Spleen (tissue), 11 donors: ENCODE results near the gene TMEM134. TPM values are rescaled to one million over a fixed set of nuclear protein-coding genes. Genes with fewer than 3 reads are reported as not detected.

ENCODE experiments used
- DNase-seq: peaks from one replicate; pipeline ENCODE4 v3.0.0-alpha.2; 2020
- H3K27ac ChIP-seq, 8 donors: fragments of 200-600 bp; sonication (generic) in 7 of 8; 1 replicate in 4 of 8; 2 replicates in 4 of 8; pipeline versions ENCODE4 v1.5.0 to v1.8.0; 2016 to 2021; ENCODE audit warnings: inconsistent platforms in 4 of 8, mild to moderate bottlenecking in 4 of 8, moderate library complexity in 1 of 8
- H3K27me3 ChIP-seq, 7 donors: fragments of 200-600 bp; sonication (generic) in 6 of 7; replicated peaks in 1 of 7; 1 replicate in 4 of 7; 2 replicates in 3 of 7; pipeline versions ENCODE4 v1.5.0 to v1.8.0; 2016 to 2021; ENCODE audit warnings: inconsistent platforms in 3 of 7, mild to moderate bottlenecking in 1 of 7
- H3K36me3 ChIP-seq, 6 donors: fragments of 200-600 bp; sonication (generic) in 5 of 6; 1 replicate in 4 of 6; 2 replicates in 2 of 6; pipeline versions ENCODE4 v1.5.0 to v1.8.0; 2016 to 2021; ENCODE audit warnings: inconsistent platforms in 2 of 6
- H3K4me1 ChIP-seq, 6 donors: fragments of 200-600 bp; sonication (generic) in 5 of 6; 1 replicate in 3 of 6; 2 replicates in 3 of 6; pipeline versions ENCODE4 v1.5.0 to v1.8.0; 2016 to 2021; ENCODE audit warnings: inconsistent platforms in 3 of 6
- H3K4me3 ChIP-seq, 8 donors: fragments of 200-600 bp; sonication (generic) in 7 of 8; 1 replicate in 4 of 8; 2 replicates in 4 of 8; pipeline versions ENCODE4 v1.5.0 to v1.8.0; 2016 to 2021; ENCODE audit warnings: inconsistent platforms in 4 of 8, mild to moderate bottlenecking in 4 of 8, moderate library complexity in 2 of 8
- H3K9me3 ChIP-seq, 8 donors: fragments of 200-600 bp; sonication (generic) in 7 of 8; 1 replicate in 4 of 8; 2 replicates in 4 of 8; pipeline versions ENCODE4 v1.5.0 to v1.8.0; 2016 to 2021; ENCODE audit warnings: inconsistent platforms in 4 of 8
- CTCF ChIP-seq, 11 experiments: fragments of 200-600 bp in 7 of 11; fragments of 450-650 bp in 4 of 11; sonication (generic) in 4 of 11; IDR thresholded peaks in 8 of 11; conservative IDR thresholded peaks in 3 of 11; 1 replicate in 7 of 11; 2 replicates in 4 of 11; pipeline versions ENCODE4 v1.4.0 to v1.8.0; 2016 to 2021; ENCODE audit warnings: antibody characterized with exemption in 11 of 11, inconsistent platforms in 4 of 11, mild to moderate bottlenecking in 1 of 11
- POLR2A ChIP-seq, 3 donors: fragments of 450-650 bp; IDR thresholded peaks; one replicate each; pipeline ENCODE4 v1.5.1; 2017; ENCODE audit warnings: antibody characterized with exemption in 3 of 3, mild to moderate bottlenecking in 1 of 3
- POLR2AphosphoS5 ChIP-seq, 3 donors: sonication (generic); formaldehyde crosslinking; IDR thresholded peaks; one replicate each; pipeline ENCODE4 v1.5.1; 2017; ENCODE audit warnings: antibody characterized with exemption in 3 of 3
- WGBS, 5 donors: extraction: QIAGEN DNeasy Blood & Tissue Kit in 3 of 5; methylation state at CpG; one replicate each; pipeline versions ENCODE4 v1.1.5 to v1.1.7; 2013 to 2018; 5-methylcytosine and 5-hydroxymethylcytosine counted together
- intact Hi-C: fragments of 100-400 bp; cut with DNase I; formaldehyde crosslinking; loops from one replicate; pipeline ENCODE4 v1.15.0; 2023; ENCODE audit warnings: low total_unique reads
- polyA plus RNA-seq, 3 donors: library from polyadenylated mRNA; stranded (reverse); fragments of 200-250 nt; gene quantifications; one replicate each; pipeline ENCODE4 v1.2.1, GENCODE V29; 2013
- total RNA-seq, 7 donors: library from RNA; depleted of rRNA in 3 of 7; stranded (reverse); fragments of >200 nt in 3 of 7; fragmentation: NEBNext Ultra II Directional in 4 of 7; extraction: Animal tissue kit (Norgen Biotek cat#: 25700) in 4 of 7; gene quantifications; one replicate each; pipeline versions ENCODE4 v1.1.0 to v1.2.1, GENCODE V29; 2016 to 2021
- donor health status: healthy with polysubstance abuse.
- donor health status: DM: no; HTN: no; CAD: no; lungs with moderate emphysema.
- donor health status: DM: no; HTN: no; CAD: no.
- donor health status: Bipolar disorder and iron deficiency.
- donor health status: healthy.
- donor health status: DM: no; HTN: no; CAD: no.
- donor health status: DM: yes; HTN: yes; CAD: no.

TMEM134 gene
- total and polyA plus RNA-seq, 10 donors = 48.5 to 192 (median 94.8) TPM

DNA sequence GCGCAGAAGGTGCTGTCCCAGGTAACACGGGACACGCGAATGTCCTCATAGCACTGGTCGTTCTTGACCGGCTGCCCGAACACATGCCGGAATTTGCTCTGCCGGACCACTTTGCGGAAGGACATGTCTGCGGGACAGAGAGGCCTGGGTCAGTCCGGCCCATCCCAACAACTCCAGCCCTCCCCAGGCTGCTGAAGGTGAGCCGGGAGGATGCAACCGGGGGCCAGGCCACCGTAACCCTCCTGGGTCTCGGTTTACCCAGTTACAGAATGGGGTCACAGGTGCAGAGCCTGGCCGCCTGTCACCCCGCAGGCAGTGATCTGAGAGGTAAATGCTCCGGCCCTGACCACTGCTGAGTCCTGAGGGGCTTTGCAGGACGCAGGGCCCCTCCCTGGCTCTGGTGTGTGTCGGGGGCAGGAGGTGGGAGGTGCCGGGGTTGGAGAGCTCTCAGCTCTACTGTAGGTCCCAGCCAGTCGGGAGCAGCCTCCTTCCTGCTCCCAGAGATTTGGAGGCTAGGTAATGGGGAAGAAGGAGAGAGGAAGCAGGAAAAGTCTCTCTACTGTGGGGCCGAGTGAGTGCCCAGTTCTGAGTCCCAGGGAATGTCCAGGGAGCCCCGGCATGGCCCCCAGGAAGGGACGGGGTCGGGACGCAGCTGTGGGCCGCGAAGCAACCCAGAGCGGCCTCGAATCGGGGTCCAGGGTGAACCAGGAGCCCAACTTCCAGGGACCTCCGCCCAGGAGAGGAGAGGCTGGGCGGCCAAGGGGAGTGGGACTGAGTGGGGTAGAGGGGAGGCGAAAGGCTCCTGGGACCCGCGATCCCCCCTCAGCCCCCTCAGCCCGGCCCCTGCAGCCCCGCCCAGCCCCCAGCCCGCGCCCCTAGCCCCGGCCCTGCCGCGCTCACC is 26.3 kb downstream of the TMEM134 start:
- Histone ChIP-seq H3K36me3 (peaks cover 0 to 47% (median 2%) of the 10 kb centered on the region in 6 donors), H3K9me3 (no peaks in the 10 kb centered on the region), H3K27ac (peak overlapping the region; percentile 87 to 97 (median 92)), H3K4me1 (peaks cover 53 to 99% (median 97%) of the 10 kb centered on the region in 6 donors), H3K27me3 (no peaks in the 10 kb centered on the region), H3K4me3 (peak overlapping the region; percentile 60 to 77 (median 64))
- WGBS, 5 donors = 50 to 66% (median 63%) methylated on average over 31 to 45 of the region's 45 CpGs
- peak; percentile 87 for DNase-seq
- TF ChIP-seq CTCF (IDR thresholded peaks at IDR 0.05 in 8 of 11, conservative IDR thresholded peaks at IDR 0.05 in 3 of 11) (no peak), POLR2A (IDR thresholded peaks at IDR 0.05) (no peak), POLR2AphosphoS5 (IDR thresholded peaks at IDR 0.05) (peak in 1 of 3 donors; percentile 57)
- intact Hi-C loops = no loop called here

GRCh38 chr11:67441731-67442351 is 27.2 kb downstream of the TMEM134 start:
- peak in 2 of 3 donors; percentile 19 to 31 for TF ChIP-seq POLR2AphosphoS5 (IDR thresholded peaks at IDR 0.05)
- no peak for TF ChIP-seq CTCF (IDR thresholded peaks at IDR 0.05 in 8 of 11, conservative IDR thresholded peaks at IDR 0.05 in 3 of 11)
- intact Hi-C loops = no loop called here
- peak overlapping the region in 3 of 8 donors; percentile 64 to 77 (median 64) for H3K4me3 ChIP-seq
- H3K4me1 ChIP-seq = peaks cover 48 to 99% (median 96%) of the 10 kb centered on the region in 6 donors
- DNase-seq = peak; percentile 85
- whole genome bisulfite sequencing, 5 donors = 79 to 87% (median 82%) methylated on average over 15 to 28 of the region's 28 CpGs
- peak overlapping the region in 4 of 8 donors; percentile 87 to 97 (median 96) for H3K27ac ChIP-seq
- no peaks in the 10 kb centered on the region for H3K9me3 ChIP-seq
- peaks cover 0 to 56% (median 3%) of the 10 kb centered on the region in 6 donors for H3K36me3 ChIP-seq
- no peaks in the 10 kb centered on the region for H3K27me3 ChIP-seq

DNA sequence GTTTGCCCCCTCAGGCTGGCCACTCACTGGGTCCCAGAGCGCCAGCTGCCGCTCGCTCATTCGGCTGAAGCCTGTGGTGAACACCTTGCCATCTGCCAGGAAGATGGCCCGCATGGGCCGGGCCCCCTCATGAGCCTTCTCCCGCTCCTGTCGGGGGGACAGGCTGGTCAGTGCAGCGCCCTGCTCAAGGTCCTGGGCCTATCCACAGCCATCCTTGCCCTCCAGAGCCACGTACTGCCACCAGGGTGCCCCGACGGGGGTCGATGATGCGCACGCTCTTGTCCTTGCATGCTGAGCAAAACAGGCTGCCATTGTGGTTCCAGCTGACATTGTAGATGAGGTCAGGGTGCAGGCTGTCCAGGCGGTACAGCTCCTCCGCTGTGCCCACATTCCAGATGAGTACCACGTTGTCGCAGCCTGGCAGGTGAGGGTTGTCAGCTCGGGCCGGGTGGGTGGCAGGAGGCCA is 27.9 kb downstream of the TMEM134 start:
- Histone ChIP-seq H3K9me3 (no peaks in the 10 kb centered on the region), H3K36me3 (peaks cover 0 to 63% (median 4%) of the 10 kb centered on the region in 6 donors), H3K27me3 (no peaks in the 10 kb centered on the region), H3K4me1 (peaks cover 47 to 99% (median 96%) of the 10 kb centered on the region in 6 donors), H3K27ac (peak overlapping the region; percentile 44 to 97 (median 90)), H3K4me3 (no peak overlapping the region)
- DNase-seq = no peak
- TF ChIP-seq CTCF (IDR thresholded peaks at IDR 0.05 in 8 of 11, conservative IDR thresholded peaks at IDR 0.05 in 3 of 11) = no peak
- no peak for TF ChIP-seq POLR2A (IDR thresholded peaks at IDR 0.05)
- TF ChIP-seq POLR2AphosphoS5 (IDR thresholded peaks at IDR 0.05) = peak; percentile 18 to 66 (median 40)
- WGBS, 5 donors = 77 to 94% (median 82%) methylated on average over 3 to 21 of the region's 21 CpGs
- intact Hi-C loops = no loop called here
